SH-SY5Y (cell line): ENCODE data around the gene CIAPIN1.

ENCODE experiments used
- GATA2 ChIP-seq: IDR thresholded peaks from 2 replicates; pipeline ENCODE4 v1.6.1; 2011; ENCODE audit warnings: mild to moderate bottlenecking, low read depth, low read length
- GATA3 ChIP-seq: IDR thresholded peaks from 2 replicates; pipeline ENCODE4 v1.6.1; 2011; ENCODE audit warnings: low read depth, mild to moderate bottlenecking, low read length, moderate library complexity

DNA sequence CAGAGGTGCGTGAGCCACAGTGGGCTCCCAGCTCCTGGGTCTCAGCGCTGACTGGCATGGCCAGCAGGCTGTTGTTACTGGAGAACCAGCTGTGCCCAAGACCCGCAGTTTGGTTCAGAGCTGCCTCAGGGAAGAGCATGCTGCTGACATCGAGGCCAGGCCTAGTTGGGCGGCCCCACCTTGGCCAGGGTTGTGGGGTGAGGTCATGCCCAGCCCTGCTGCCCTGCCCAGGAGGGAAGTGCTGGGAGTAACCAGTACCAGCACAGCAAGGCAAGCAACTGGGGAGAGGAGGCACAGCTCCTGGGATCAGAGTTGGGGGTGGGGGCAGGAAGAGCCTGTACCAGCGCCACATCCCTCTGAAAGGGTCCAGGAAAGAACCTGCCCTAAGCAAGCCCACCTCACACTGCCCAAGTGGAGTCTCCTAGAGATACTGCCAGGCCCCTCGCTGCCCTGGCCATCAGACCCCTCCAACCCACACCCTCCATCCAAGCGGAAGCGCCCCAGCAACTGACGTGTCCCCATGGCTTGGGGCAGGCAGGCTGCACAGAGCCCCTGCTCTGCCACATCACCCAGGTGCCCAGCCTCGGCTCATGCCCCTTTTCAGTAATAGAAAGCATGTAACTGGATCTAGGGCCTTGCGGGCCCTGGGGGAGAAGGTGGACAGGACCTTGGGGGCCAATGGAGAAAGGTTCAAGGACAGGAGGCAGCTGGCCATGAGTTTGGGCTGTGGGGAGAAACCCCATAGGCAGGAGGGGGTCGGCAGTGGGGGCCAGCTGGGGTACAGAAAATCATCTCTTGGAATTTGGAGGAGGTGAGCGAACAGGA lies 38.1 kb upstream of the CIAPIN1 start:
- TF ChIP-seq GATA2 = no peak
- TF ChIP-seq GATA3 = no peak
